ENCODE data around the gene RPL36.
A peak's percentile ranks its signal among the peaks of the same experiment; 100 is the strongest.

The RPL36 gene

DNA sequence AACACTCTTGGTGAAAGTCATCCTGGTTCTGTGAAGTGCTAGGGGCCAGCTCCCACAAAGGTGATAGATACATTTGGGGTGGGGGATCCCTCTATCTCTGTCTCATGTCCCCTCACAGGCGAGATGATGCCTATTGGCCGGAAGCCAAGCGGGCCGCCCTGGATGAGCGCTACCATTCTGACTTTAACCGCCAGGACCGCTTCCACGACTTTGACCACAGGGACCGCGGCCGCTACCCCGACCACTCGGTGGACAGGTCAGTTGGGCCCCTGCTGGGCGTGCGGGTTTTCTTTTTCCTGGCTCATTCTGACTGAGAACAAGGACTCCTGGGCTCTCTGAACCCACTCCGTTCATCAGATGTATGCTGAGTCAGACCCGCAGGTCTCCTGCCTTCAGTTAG is 26.2 kb upstream of the RPL36 start:
- in situ Hi-C loops (cut with HindIII; ENCODE audit: low sequenced_read_pairs): no loop called here
- DNase-seq (ENCODE audit: low read depth, low spot score): no peak
- TF ChIP-seq, protein P1, sequence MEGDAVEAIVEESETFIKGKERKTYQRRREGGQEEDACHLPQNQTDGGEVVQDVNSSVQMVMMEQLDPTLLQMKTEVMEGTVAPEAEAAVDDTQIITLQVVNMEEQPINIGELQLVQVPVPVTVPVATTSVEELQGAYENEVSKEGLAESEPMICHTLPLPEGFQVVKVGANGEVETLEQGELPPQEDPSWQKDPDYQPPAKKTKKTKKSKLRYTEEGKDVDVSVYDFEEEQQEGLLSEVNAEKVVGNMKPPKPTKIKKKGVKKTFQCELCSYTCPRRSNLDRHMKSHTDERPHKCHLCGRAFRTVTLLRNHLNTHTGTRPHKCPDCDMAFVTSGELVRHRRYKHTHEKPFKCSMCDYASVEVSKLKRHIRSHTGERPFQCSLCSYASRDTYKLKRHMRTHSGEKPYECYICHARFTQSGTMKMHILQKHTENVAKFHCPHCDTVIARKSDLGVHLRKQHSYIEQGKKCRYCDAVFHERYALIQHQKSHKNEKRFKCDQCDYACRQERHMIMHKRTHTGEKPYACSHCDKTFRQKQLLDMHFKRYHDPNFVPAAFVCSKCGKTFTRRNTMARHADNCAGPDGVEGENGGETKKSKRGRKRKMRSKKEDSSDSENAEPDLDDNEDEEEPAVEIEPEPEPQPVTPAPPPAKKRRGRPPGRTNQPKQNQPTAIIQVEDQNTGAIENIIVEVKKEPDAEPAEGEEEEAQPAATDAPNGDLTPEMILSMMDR (IDR thresholded peaks at IDR 0.05; ENCODE audit: low read depth, low read length): no peak

DNA sequence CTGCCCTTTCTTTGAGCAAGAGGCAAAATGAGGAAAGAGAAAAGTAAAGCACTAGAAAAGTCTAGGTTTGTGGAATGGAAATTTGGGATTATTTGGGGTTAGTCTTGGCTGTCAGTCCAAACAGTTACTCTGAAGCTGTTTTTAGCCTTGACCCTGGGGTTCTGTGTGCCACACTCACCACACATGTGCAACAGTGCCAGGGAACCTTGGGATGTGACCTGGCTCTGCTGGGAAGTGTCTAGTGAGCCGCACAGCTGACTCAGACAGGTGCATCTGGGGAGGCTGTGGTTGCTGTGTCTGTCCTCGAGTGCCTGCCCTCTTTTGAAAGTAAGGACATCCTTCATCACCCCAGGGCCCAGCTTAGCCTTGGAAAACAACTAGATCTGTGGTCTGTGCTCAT is 25.6 kb upstream of the RPL36 start:
- TF ChIP-seq, protein P1 (IDR thresholded peaks at IDR 0.05; ENCODE audit: low read depth, low read length): no peak
- in situ Hi-C loops (cut with HindIII; ENCODE audit: low sequenced_read_pairs): no loop called here
- no peak overlapping the region for H3K4me3 ChIP-seq (ENCODE audit: low read depth, low read length)
- no peak for DNase-seq (ENCODE audit: low read depth, low spot score)

More for the DNA sequence above, 26.2 kb upstream of the RPL36 start:
- no peak overlapping the region for H3K4me3 ChIP-seq (ENCODE audit: low read depth, low read length)

DNA sequence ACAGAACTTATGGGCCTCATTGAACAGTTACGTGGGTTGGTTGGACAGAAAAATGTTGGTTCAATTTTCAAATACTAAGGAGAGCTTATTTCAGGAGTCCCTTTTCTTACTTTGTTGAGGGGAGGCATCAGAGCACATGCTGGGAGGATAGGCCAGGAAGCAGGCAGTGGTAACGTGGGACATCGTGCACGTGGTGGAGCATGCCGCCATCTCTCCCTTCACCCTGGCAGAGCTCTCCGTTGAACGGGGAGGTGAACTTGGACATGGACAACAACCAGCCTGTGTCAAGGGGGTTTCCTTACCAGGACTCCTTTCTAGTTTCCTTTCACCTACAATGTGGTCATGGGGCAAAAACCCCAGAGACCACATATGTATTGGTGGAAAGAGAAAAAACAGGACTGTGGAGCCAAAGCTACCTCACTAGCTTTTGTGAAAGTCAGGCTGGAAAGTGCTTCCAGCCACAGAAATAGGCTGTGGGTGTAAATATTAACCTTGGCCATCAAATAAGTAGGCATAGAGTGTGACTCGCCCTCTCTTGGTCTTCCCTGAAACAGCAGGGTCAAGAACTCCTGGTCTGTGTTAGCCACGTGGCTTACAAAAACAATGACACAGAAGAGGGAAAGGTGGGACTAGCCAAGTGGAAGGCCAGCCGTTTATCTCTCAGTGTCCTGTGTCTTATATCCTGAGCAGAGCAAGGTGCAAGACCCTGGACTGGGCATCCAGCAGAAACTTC is 24.1 kb upstream of the RPL36 start:
- TF ChIP-seq, protein P1 (IDR thresholded peaks at IDR 0.05; ENCODE audit: low read depth, low read length): peak; percentile 28
- no peak overlapping the region for H3K4me3 ChIP-seq (ENCODE audit: low read depth, low read length)
- in situ Hi-C loops (cut with HindIII; ENCODE audit: low sequenced_read_pairs): no loop called here
- peak; percentile 65 for DNase-seq (ENCODE audit: low read depth, low spot score)

DNA sequence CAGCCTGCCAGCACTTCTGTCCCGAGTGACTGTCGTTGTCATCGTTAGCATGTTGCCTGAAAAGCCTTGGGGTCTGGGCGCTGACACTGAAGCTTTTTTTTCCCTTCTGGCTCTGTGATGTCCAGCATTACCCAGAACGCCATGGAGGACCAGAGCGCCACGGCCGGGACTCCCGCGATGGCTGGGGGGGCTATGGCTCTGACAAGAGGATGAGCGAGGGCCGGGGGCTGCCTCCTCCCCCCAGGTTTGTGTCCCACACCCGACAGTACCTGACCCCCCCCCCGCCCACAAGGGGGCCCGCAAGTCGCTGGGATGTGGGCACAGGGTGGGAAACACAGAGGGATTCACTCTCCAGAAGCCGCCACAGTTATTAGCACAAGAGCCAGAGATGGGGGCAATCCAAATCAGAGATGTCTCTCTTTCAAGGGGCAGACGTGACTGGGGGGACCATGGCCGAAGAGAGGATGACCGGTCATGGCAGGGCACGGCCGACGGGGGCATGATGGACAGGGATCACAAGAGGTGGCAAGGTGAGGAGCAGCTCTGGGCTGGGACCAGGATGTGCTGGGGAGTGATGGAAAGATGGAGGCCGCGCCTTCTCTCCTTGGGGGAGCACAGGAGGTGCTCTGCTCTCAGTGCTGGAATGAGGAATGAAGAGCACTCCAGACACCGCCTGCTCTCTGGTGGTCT is 23.0 kb upstream of the RPL36 start:
- in situ Hi-C loops (cut with HindIII; ENCODE audit: low sequenced_read_pairs): no loop called here
- no peak overlapping the region for H3K4me3 ChIP-seq (ENCODE audit: low read depth, low read length)
- no peak for DNase-seq (ENCODE audit: low read depth, low spot score)
- TF ChIP-seq, protein P1 (IDR thresholded peaks at IDR 0.05; ENCODE audit: low read depth, low read length): no peak

DNA sequence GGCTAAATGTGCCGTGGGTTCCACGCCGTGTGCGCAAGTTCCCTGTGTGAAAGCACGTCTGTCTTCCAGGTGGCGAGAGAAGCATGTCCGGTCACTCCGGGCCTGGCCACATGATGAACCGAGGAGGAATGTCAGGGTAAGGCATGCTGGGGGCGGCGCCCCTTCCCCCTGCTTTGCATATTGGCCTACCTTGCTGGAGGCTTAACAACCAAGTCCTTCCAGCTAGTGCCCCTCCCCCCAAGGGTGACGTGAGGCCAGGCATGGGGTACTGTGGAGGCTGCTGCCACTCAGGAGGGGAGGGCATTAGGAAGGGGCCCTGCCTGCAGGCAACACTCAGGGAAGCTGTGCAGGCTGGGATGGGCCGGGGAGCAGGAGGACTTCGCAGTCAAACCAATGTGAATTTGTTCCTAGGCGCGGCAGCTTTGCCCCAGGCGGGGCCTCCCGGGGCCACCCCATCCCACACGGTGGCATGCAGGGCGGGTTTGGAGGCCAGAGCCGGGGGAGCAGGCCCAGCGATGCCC is 22.3 kb upstream of the RPL36 start:
- no peak for DNase-seq (ENCODE audit: low read depth, low spot score)
- TF ChIP-seq, protein P1 (IDR thresholded peaks at IDR 0.05; ENCODE audit: low read depth, low read length): no peak
- in situ Hi-C loops (cut with HindIII; ENCODE audit: low sequenced_read_pairs): no loop called here
- no peak overlapping the region for H3K4me3 ChIP-seq (ENCODE audit: low read depth, low read length)

DNA sequence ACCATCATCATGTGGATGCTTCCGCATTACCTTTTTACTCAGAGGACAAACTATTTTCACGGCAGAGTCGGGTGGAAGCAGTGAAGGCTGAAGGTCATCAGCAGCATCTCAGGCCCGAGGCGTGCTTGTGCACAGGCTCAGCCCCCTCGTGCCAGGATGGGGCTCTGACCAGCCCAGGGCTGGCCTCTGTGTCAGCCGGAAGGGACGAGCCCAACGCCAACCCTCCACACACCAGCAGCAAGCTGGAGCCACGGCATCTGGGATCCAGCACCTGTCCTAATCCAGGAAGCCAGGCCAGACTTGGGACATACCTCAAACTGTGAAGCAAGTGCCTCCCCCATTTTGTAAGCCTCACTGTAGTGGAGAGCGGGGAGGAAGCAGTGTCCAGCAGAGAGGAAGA is 20.9 kb upstream of the RPL36 start:
- TF ChIP-seq, protein P1 (IDR thresholded peaks at IDR 0.05; ENCODE audit: low read depth, low read length): no peak
- no peak overlapping the region for H3K4me3 ChIP-seq (ENCODE audit: low read depth, low read length)
- DNase-seq (ENCODE audit: low read depth, low spot score): no peak
- in situ Hi-C loops (cut with HindIII; ENCODE audit: low sequenced_read_pairs): no loop called here
